ENCODE results near the gene SPACDR.
A peak's percentile ranks its signal among the peaks of the same experiment; 100 is the strongest.

Gene SPACDR

GRCh38 chr7:100483722-100484672, 19.9 kb upstream of the SPACDR start, which contains the start of gene NYAP1:
Gene NYAP1 (plus strand): TSS chr7:100483927. CDS start chr7:100485312, 1,385 bp downstream.
- peak; percentile 70 for DNase-seq

- DNase-seq, result peak; percentile 88
Observed at GRCh38 chr7:100483090-100483721, 19.1 kb upstream of the SPACDR start.

DNA sequence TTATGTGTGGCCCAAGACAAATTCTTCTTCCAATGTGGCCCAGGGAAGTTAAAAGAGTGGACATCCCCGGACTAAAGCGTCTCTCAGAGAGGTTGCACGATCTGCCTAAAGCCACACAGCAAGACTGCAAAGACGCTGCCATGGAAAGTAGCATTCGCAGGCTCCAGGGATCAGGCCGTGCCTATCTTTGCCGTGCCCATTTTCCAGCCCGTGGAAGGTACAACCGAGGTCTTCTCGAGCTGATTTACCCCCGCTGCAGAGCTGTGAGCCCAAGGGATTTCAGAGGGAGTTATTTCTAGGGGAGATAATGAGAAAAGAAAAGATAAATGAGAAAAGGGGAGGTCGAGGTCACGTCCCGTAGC, 18.6 kb upstream of the SPACDR start:
- DNase-seq, result no peak

- DNase-seq, result no peak
Observed at GRCh38 chr7:100481466-100481865, 17.4 kb upstream of the SPACDR start.

DNA sequence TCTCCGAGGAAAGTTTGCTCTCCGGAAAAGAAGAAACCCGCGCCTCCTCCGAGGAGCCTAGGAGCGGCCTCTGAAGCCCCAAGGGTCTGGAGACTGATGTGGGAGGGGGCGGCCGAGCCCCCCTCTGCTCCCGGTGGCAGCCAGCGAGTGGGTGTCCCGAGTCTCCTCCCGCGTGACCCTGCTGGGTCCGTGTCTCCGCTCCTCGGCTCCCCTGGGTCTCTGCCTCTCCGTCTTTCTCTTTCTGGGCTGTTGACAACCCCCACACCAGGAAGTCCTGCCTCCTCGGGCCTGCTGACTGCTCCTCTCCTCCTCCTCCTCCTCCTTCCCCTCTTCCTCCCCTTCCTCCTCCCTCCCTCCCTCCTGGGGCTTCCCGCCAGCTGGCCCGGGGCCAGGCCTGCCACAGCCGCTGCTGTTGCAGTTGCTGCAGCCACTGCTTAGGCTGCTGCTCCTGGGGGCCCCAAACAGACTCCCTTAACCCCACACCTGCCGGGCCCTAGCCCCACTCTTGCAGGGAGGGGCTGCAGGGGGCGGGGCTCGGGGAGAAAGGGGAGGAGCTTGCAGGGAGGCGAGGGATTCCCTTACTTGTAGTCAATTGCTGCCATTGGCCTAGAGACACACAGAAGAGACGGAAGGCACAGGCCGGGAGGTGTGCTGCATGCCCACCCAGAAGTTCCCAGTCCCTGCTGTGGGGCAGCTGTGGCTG, 15.0 kb upstream of the SPACDR start, which contains the start of gene TSC22D4:
TSS of gene TSC22D4 (minus strand) at position 257 of the 703 bp plus-strand sequence. CDS start 1,176 bp downstream, outside the sequence.
- DNase-seq, result peak; percentile 94

GRCh38 chr7:100477871-100478267, 13.8 kb upstream of the SPACDR start:
- no peak for DNase-seq

GRCh38 chr7:100476903-100477870, 13.1 kb upstream of the SPACDR start:
- peak; percentile 34 for DNase-seq

DNA sequence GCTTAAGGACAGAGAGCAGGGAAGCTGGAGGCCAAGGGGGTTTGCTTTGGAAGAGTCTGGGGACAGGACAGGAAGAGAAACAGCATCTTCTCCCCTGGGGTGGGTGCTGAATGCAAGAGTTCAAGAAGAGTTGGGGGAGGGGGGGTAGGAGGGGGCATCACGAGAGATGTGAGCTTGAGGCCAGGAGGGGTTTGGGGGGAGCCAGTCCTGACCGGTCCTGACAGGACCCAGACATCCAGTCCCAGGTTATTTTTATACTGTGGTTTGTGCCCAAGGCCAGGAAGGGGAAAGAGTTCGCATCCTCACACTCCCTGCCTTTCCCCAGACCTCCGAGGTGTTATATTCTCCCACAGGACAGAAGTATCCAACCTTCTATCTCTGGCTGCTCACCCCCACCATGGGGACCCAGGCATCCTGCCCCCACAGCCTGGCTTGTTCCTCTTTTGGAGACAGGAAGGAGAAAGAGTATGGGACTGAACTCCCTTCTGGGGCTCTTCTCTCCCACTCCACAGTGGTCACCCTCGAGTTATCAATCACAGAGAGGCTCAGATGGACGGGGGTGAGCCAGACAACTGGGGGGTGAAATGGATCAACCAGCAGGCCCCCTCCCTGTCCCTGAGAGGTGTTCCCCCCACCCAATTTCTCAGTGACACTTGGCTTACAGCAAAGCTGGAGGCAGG, 12.2 kb upstream of the SPACDR start:
- DNase-seq, result no peak

DNA sequence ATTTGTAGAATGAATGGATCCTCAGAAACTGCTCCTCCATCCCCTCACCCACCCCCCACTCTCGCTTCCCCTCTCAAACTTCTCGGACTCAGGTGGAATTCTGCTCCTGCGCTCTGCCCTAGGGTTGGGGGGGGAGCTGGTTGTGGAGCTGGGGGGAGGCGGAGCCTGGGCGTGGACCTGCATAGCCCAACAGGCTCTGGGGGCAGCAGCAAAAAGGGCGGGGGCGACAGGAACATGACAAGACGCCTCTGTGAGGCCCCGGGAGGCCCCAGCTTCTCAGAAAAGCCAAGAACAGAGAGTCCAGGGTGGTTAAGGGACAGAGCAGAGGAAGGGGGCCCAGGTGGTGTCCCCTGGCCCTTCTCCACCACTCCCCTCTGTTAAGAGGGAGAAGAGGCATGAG, 11.5 kb upstream of the SPACDR start:
- DNase-seq, result no peak

DNA sequence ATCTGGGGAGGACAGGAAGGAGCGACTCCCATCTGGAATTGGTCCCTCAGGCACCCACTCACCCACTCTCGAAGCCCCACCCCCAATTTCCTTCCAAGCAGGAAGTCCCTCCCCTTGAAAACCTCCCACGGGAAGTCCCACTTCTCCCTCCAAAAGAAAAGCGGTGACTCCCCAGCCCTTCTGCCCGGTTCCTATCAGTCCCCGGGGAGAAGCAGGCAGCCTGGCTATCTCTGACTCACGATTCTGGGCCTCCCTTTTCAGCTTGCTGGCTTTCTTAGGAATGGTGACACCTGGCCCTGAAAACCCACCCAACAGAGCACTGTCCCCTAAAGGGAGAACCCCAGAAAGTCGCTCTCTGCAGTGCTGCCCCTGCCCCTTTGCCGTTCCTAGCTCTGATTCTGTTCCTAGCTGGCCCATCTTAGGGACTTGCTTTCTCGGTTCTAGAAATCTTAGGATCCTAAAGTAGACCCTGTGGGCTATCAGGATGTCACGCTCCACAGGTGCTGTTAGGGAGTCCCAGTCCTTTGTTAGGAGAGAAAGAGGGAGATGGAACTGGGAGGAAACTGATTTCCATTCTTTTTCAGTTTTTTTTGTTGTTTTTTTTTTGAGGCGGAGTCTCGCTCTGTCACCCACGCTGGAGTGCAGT, 8.9 kb upstream of the SPACDR start:
- DNase-seq, result peak; percentile 27

DNA sequence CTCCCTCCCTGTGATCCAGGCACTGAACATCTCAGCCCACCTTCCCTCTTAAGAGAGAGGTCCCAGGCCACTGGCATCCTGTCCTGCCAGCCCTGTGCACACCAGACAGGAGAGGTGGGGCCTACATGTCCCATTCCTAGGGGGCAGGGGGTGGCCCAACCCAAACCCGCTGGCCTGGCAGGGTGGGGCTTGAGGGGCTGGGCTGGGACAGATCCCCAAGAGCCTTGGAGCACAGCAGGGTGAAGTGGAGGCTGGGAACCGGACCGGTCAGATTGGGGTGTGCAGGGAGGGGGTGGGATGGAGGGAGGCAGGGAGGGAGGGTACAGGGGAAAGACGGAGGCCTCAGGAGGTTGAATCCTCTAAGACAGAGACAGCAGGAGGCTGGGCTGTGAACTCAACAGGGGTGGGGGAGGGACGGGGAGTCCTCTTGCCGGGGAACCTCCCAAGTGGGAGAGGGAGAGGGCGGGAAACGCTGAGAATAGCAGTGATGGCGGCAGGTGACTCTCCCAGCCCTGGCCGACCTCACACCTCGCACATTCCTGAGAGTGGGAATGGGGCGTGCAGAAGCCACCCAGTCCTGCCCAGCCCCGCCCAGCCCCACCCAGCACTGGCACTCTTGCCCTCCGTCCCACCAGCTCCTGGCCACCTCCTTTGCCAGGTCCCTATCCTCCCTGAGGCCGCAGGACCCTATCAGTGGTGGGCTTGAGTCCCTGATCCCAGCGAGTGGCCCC, 8.2 kb upstream of the SPACDR start:
- DNase-seq, result no peak

- no peak for DNase-seq
Observed at GRCh38 chr7:100471021-100471420, 7.0 kb upstream of the SPACDR start.

- peak; percentile 83 for DNase-seq
Observed at GRCh38 chr7:100469227-100470044, 5.4 kb upstream of the SPACDR start.

GRCh38 chr7:100467638-100468373, 3.7 kb upstream of the SPACDR start:
- no peak for DNase-seq

DNA sequence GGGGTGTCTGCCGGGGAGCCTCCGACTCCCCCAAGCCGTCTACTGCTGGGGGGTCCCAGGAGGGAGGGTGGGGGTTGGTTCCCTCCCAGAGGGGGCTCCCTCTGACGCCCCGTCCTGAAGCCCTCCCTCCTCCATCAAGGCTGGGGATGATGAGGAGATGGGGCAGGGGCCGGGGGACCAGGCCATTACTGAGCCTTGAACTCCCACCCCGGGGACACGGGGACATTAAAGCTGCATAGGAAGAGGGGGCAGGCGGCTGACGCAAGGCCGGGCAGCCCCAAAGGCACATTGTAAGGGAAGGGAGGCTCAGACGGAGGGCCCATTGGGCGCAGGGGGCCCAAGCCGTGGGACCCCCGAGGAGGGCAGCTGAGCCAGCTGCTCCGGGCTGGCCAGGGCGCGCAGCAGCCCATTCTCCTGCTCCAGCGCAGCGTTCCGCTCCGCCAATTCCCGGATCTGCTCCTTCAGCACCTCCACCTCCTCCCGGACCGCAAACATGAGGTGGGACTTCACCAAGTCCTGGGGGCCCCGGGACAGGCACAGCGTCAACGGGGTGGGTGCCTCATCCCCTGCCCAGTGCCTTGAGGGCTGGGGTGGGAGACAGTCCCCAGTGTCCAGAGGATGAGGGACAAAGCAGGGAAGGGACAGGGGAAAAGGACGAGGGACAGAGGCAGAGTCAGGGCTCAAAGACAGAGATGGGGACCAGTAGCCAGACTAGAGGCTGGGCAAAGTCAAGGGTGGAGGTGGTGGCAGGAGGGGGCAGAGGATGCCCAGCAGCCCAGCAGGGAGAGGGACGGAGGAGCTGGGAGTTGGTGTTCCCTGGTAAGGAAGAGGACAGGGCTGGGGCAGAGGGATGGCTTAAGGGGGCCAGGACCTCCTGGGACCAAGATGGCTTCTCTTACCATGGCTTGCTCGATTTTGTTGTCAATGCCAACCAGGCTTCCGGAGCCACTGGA, 2.9 kb upstream of the SPACDR start:
- DNase-seq, result no peak

DNA sequence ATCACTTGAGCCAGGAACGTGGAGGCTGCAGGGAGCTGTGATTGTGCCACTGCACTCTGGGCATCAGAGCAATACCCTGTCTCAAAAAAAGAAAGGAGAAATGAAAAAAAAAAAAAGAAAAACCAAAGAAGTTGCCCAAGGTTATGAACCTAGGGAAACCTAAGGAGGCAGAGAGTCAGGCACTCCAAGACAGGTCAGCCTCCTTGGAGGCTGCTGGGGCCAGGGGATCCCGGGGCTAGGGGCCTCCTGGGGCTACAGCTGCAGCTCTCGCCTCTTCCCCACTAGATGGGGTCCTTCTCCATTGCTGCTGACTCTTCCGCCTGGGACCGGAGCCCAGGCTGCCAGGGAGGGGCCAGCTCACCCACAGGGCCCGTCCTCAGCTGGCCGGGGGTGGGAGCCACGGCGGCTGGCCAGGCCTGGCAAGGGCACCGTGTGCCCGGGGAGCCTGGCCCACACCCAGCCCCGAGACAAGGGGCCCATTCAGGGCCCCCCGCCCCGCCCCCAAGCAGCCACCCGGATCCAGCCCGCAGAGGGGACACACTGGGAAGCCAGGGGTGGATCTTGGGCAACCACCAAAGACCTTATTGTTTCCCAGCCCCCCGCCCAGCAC, 1.7 kb upstream of the SPACDR start:
- no peak for DNase-seq

DNA sequence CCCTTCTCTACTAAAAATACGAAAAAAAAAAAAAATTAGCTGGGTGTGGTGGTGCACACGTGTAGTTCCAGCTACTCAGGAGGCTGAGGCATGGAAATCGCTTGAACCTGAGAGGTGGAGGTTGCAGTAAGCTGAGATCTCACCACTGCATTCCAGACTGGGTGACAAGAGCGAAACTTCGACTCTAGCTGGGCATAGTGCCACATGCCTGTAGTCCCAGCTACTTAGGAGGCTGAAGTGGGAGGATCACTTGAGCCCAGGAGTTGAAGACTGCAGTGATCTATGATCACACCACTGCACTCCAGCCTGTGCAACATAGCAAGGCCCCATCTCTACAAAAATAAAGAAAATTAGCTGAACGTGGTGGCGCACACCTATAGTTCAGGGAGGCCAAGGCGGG, 1.2 kb upstream of the SPACDR start:
- no peak for DNase-seq

All from CD4-positive, alpha-beta T cell treated with Interleukin-12 subunit alpha and Interleukin-12 subunit beta, for 1 hour (primary cell).